DOHH2 (cell line): Measurements from ENCODE around the gene ANKS1B.

Experiments used
- H3F3A ChIP-seq: fragments of 200-600 bp; sonication (generic), shearing (Covaris generic); 2 replicates; pipeline ENCODE4 v1.6.0; 2016; ENCODE audit warnings: antibody characterized with exemption, mild to moderate bottlenecking; ENCODE audit not compliant: control insufficient read depth, insufficient read depth
- H3K27ac ChIP-seq: fragments of 200-600 bp; sonication (generic); 2 replicates; pipeline ENCODE4 v1.5.1; 2014; ENCODE audit warnings: low read depth, mild to moderate bottlenecking, low read length, moderate library complexity
- H3K27me3 ChIP-seq: fragments of 200-600 bp; sonication (generic); 2 replicates; pipeline ENCODE4 v1.6.1; 2014; ENCODE audit warnings: mild to moderate bottlenecking, low read length, mixed read lengths; ENCODE audit not compliant: control insufficient read depth
- H3K36me3 ChIP-seq: fragments of 200-600 bp; sonication (generic); 2 replicates; pipeline ENCODE4 v1.6.1; 2014; ENCODE audit warnings: mild to moderate bottlenecking, low read length, moderate library complexity, mixed read lengths; ENCODE audit not compliant: control insufficient read depth
- H3K4me1 ChIP-seq: fragments of 200-600 bp; sonication (generic); 2 replicates; pipeline ENCODE4 v1.6.1; 2014; ENCODE audit warnings: mild to moderate bottlenecking, low read length, mixed read lengths; ENCODE audit not compliant: control insufficient read depth
- H3K4me2 ChIP-seq: fragments of 200-600 bp; sonication (generic); 2 replicates; pipeline ENCODE4 v1.6.0; 2014; ENCODE audit warnings: mild to moderate bottlenecking, low read length, moderate library complexity
- H3K4me3 ChIP-seq: fragments of 200-600 bp; sonication (generic); 2 replicates; pipeline ENCODE4 v1.5.1; 2014; ENCODE audit warnings: mild to moderate bottlenecking, low read length, mixed read lengths
- H3K79me2 ChIP-seq: fragments of 200-600 bp; sonication (generic); 2 replicates; pipeline ENCODE4 v1.6.1; 2014; ENCODE audit warnings: mild to moderate bottlenecking, low read length, mixed read lengths; ENCODE audit not compliant: control insufficient read depth
- H3K9me2 ChIP-seq: fragments of 200-600 bp; sonication (generic); replicated peaks from 2 replicates; pipeline ENCODE4 v1.6.1; 2014; ENCODE audit warnings: mild to moderate bottlenecking, low read length, mixed read lengths; ENCODE audit not compliant: control insufficient read depth
- H3K9me3 ChIP-seq: fragments of 200-600 bp; sonication (generic); 2 replicates; pipeline ENCODE4 v1.6.1; 2014; ENCODE audit warnings: antibody characterized with exemption, low read length, mixed read lengths; ENCODE audit not compliant: control insufficient read depth, insufficient read depth
- H4K20me1 ChIP-seq: fragments of 200-600 bp; sonication (generic); 2 replicates; pipeline ENCODE4 v1.6.0; 2014; ENCODE audit warnings: low read depth, mild to moderate bottlenecking, antibody characterized with exemption, low read length, moderate library complexity; ENCODE audit not compliant: control insufficient read depth, insufficient read depth
- CTCF ChIP-seq: fragments of 200-600 bp; sonication (generic); IDR thresholded peaks from one replicate; pipeline ENCODE4 v1.5.1; 2014; ENCODE audit warnings: antibody characterized with exemption, mild to moderate bottlenecking, low read depth, low read length; ENCODE audit not compliant: poor library complexity, severe bottlenecking
- EZH2phosphoT487 ChIP-seq: fragments of 200-600 bp; sonication (generic); IDR thresholded peaks from 2 replicates; pipeline ENCODE4 v1.6.1; 2017; ENCODE audit warnings: borderline replicate concordance, mild to moderate bottlenecking, antibody characterized with exemption, low read length, moderate library complexity, mixed read lengths

ANKS1B gene

GRCh38 chr12:99505805-99506204 lies 478.9 kb downstream of the ANKS1B start:
- H3K4me3 ChIP-seq = no peak overlapping the region
- H3F3A ChIP-seq = no peaks in the 10 kb centered on the region
- no peak overlapping the region for H3K27ac ChIP-seq
- H3K36me3 ChIP-seq = no peaks in the 10 kb centered on the region
- H4K20me1 ChIP-seq = no peaks in the 10 kb centered on the region
- peaks cover 6% of the 10 kb centered on the region; the same call in 1 of the 2 replicates for H3K9me3 ChIP-seq
- no peak for TF ChIP-seq EZH2phosphoT487
- TF ChIP-seq CTCF = no peak
- H3K79me2 ChIP-seq = no peaks in the 10 kb centered on the region
- H3K4me1 ChIP-seq = no peaks in the 10 kb centered on the region
- H3K4me2 ChIP-seq = no peak overlapping the region
- H3K9me2 ChIP-seq = no peaks in the 10 kb centered on the region
- H3K27me3 ChIP-seq = no peaks in the 10 kb centered on the region

GRCh38 chr12:99498756-99499155 lies 486.0 kb downstream of the ANKS1B start:
- H4K20me1 ChIP-seq = no peaks in the 10 kb centered on the region
- no peak overlapping the region for H3K27ac ChIP-seq
- no peaks in the 10 kb centered on the region for H3K36me3 ChIP-seq
- no peaks in the 10 kb centered on the region for H3F3A ChIP-seq
- no peak overlapping the region for H3K4me3 ChIP-seq
- no peak overlapping the region for H3K4me2 ChIP-seq
- H3K79me2 ChIP-seq = no peaks in the 10 kb centered on the region
- peaks cover 7% of the 10 kb centered on the region; the same call in 1 of the 2 replicates for H3K9me3 ChIP-seq
- TF ChIP-seq CTCF (no peak), EZH2phosphoT487 (no peak)
- H3K27me3 ChIP-seq = no peaks in the 10 kb centered on the region
- H3K4me1 ChIP-seq = no peaks in the 10 kb centered on the region
- no peaks in the 10 kb centered on the region for H3K9me2 ChIP-seq

- TF ChIP-seq CTCF (no peak), EZH2phosphoT487 (no peak)
- H3K4me2 ChIP-seq = no peak overlapping the region
- H3K4me1 ChIP-seq = no peaks in the 10 kb centered on the region
- H3K4me3 ChIP-seq = no peak overlapping the region
- H3K27me3 ChIP-seq = no peaks in the 10 kb centered on the region
- peaks cover 12% of the 10 kb centered on the region; the same call in 1 of the 2 replicates for H3K9me3 ChIP-seq
- H3F3A ChIP-seq = no peaks in the 10 kb centered on the region
- no peaks in the 10 kb centered on the region for H4K20me1 ChIP-seq
- no peak overlapping the region for H3K27ac ChIP-seq
- no peaks in the 10 kb centered on the region for H3K9me2 ChIP-seq
- H3K36me3 ChIP-seq = no peaks in the 10 kb centered on the region
- no peaks in the 10 kb centered on the region for H3K79me2 ChIP-seq
These were observed 488.9 kb downstream of the ANKS1B start for GRCh38 chr12:99495799-99496198.
